Measurements from ENCODE around the gene UBE2F.

GRCh38 chr2:238013806-238014205, 47.0 kb downstream of the UBE2F start:
- TF ChIP-seq ZBTB4 (CRISPR knock-in tag; IDR thresholded peaks at IDR 0.05; ENCODE audit: borderline replicate concordance) (no peak), MLXIP (CRISPR knock-in tag; IDR thresholded peaks at IDR 0.05; ENCODE audit: borderline replicate concordance) (no peak), CTCF (CRISPR knock-in tag; IDR thresholded peaks at IDR 0.05) (no peak), POLR2A (IDR thresholded peaks at IDR 0.05; ENCODE audit: insufficient read depth in 1 of 2, low read depth in 2 of 2, low read length in 2 of 2) (no peak), ZNF652 (CRISPR knock-in tag; IDR thresholded peaks at IDR 0.05; ENCODE audit: borderline replicate concordance, low read depth) (no peak), MAFK (conservative IDR thresholded peaks at IDR 0.05 in 1 of 2, IDR thresholded peaks at IDR 0.05 in 1 of 2; ENCODE audit: low read length in 2 of 2) (no peak), SOX6 (IDR thresholded peaks at IDR 0.05) (no peak), SOX6 (CRISPR knock-in tag; IDR thresholded peaks at IDR 0.05) (no peak), NFYB (CRISPR knock-in tag; IDR thresholded peaks at IDR 0.05) (no peak), MXI1 (IDR thresholded peaks at IDR 0.05; ENCODE audit: borderline replicate concordance, low read depth, low read length) (no peak), ZBTB46 (CRISPR knock-in tag; IDR thresholded peaks at IDR 0.05; ENCODE audit: borderline replicate concordance) (no peak), ZNF256 (CRISPR knock-in tag; conservative IDR thresholded peaks at IDR 0.05) (no peak), SRSF9 (IDR thresholded peaks at IDR 0.05; ENCODE audit: borderline replicate concordance, insufficient read depth, low read depth, low read length, poor library complexity, severe bottlenecking) (no peak)
